AG09309 (cell line): Measurements from ENCODE around the gene GFOD1.

Experiments used
- DNase-seq: peaks from one replicate; pipeline ENCODE4 v3.0.0-alpha.2; 2010; ENCODE audit warnings: low read depth
- H3K4me3 ChIP-seq: 2 replicates; pipeline ENCODE4 v1.5.1; 2011; ENCODE audit warnings: mild to moderate bottlenecking, low read depth, low read length, moderate library complexity; ENCODE audit not compliant: control insufficient read depth
- CTCF ChIP-seq: IDR thresholded peaks from 2 replicates; pipeline ENCODE4 v1.5.1; 2011; ENCODE audit warnings: mild to moderate bottlenecking, low read depth, low read length, inconsistent platforms; ENCODE audit not compliant: insufficient read depth, control insufficient read depth; ENCODE audit errors: missing control alignments

The GFOD1 gene

DNA sequence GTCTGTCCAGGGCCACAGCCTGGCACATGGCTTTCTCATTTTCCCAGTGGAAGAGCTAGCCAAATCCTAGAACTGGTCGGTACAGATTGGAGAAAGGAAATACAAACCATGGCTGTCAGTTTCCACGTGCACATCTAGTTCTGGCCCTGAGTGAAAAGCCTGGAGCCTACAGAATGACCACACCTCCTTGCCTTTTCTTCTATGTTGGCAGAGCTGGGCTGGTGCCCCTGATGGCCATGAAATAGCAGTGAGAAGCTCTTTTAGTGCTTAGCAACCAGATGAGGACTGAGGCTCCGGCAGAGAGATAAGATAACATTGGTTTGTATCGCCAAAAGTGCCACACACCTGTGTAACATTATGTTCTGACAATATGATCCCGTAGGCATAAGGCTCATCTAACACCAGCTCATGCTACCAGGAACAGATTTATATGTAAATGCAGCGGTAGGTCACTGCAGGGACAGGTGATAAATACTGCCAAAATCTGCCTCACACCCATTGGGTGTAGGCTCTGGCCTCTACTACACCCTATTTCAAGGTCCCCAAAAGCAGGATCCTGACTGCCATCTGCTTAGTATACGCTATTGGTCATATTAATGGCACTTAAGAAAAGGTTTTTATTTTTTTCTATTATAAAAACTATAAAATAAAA, 119.2 kb downstream of the GFOD1 start:
- no peak overlapping the region for H3K4me3 ChIP-seq
- TF ChIP-seq CTCF: no peak
- DNase-seq: no peak

GRCh38 chr6:13367396-13367795, 120.0 kb downstream of the GFOD1 start:
- TF ChIP-seq CTCF: no peak
- no peak for DNase-seq
- H3K4me3 ChIP-seq: no peak overlapping the region

- DNase-seq: no peak
- TF ChIP-seq CTCF: no peak
Measured at GRCh38 chr6:13365320-13365719, 122.1 kb downstream of the GFOD1 start.

GRCh38 chr6:13364842-13365241, 122.6 kb downstream of the GFOD1 start:
- TF ChIP-seq CTCF: no peak
- no peak overlapping the region for H3K4me3 ChIP-seq
- DNase-seq: no peak

More at GRCh38 chr6:13365320-13365719, 122.1 kb downstream of the GFOD1 start:
- no peak overlapping the region for H3K4me3 ChIP-seq

DNA sequence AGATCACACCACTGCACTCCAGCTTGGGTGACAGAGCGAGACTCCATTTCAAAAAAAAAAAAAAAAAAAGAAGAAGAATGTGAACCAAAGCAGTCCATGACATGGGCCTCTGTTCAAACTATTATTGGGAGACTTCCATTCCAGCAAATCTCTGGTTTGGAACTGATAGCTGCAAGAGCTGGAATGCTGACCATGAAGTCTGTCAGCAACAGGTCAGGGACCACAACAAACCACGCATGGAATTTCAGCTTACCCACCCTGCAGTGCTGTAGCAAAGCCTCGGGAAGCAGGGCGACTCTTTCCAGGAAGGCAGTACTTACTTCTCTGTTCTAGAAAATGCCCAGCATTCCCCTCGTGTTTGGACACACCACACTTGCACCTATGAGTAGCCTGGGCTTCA, 125.0 kb downstream of the GFOD1 start:
- TF ChIP-seq CTCF: no peak
- H3K4me3 ChIP-seq: no peak overlapping the region
- DNase-seq: no peak

- DNase-seq: no peak
- no peak for TF ChIP-seq CTCF
- H3K4me3 ChIP-seq: no peak overlapping the region
Measured at GRCh38 chr6:13360671-13361540, 126.5 kb downstream of the GFOD1 start.
